Muscle of leg (tissue), 11 donors: ENCODE measurements around the gene NXPH4. TPM values are rescaled to one million over a fixed set of nuclear protein-coding genes. Genes with fewer than 3 reads are reported as not detected.

Source experiments
- DNase-seq: peaks from one replicate; pipeline ENCODE4 v3.0.0; 2013
- H3K27ac ChIP-seq: one replicate; pipeline ENCODE4 v1.5.1; 2013; ENCODE audit warnings: mild to moderate bottlenecking, low read length, control low read depth
- H3K27me3 ChIP-seq: one replicate; pipeline ENCODE4 v1.6.1; 2013; ENCODE audit warnings: low read length; ENCODE audit not compliant: control insufficient read depth, insufficient read depth
- H3K36me3 ChIP-seq: one replicate; pipeline ENCODE4 v1.6.1; 2013; ENCODE audit warnings: low read length; ENCODE audit not compliant: control insufficient read depth, insufficient read depth
- H3K4me1 ChIP-seq: one replicate; pipeline ENCODE4 v1.6.1; 2013; ENCODE audit warnings: low read length; ENCODE audit not compliant: control insufficient read depth, insufficient read depth
- H3K4me3 ChIP-seq: one replicate; pipeline ENCODE4 v1.5.1; 2013; ENCODE audit warnings: low read length, control low read depth
- H3K9me3 ChIP-seq: replicated peaks from 2 replicates; pipeline ENCODE4 v1.6.1; 2013; ENCODE audit warnings: low read depth, low read length; ENCODE audit not compliant: control insufficient read depth
- WGBS: methylation state at CpG from one replicate; pipeline ENCODE4 v1.1.5; 2013; ENCODE audit warnings: missing lambda C conversion rate; ENCODE audit not compliant: insufficient coverage; 5-methylcytosine and 5-hydroxymethylcytosine counted together
- polyA plus RNA-seq, 8 donors: library from polyadenylated mRNA; unstranded; fragments of 120-200 nt; gene quantifications; one replicate each; pipeline versions ENCODE4 v1.2.1 to v1.2.3, GENCODE V29; 2013; ENCODE audit warnings: inconsistent platforms in 1 of 8, low replicate concordance in 1 of 8; ENCODE audit not compliant: insufficient read length in 8 of 8, insufficient read depth in 1 of 8
- total RNA-seq: library from RNA; stranded (reverse); fragments of 120-200 nt; gene quantifications from one replicate; pipeline ENCODE4 v1.2.4, GENCODE V29; 2013

Gene NXPH4
- total and polyA plus RNA-seq, 9 donors, result 1.2 to 5.6 (median 3.9) TPM

- peaks cover 19% of the 10 kb centered on the region for H3K4me1 ChIP-seq
- WGBS, result 80% methylated on average over 10 of the region's 14 CpGs
- no peak overlapping the region for H3K4me3 ChIP-seq
- H3K36me3 ChIP-seq, result peaks cover 86% of the 10 kb centered on the region
- H3K27ac ChIP-seq, result no peak overlapping the region
- no peak for DNase-seq
- H3K27me3 ChIP-seq, result no peaks in the 10 kb centered on the region
- no peaks in the 10 kb centered on the region for H3K9me3 ChIP-seq
These were observed 42.9 kb upstream of the NXPH4 start for GRCh38 chr12:57173683-57174082.

DNA sequence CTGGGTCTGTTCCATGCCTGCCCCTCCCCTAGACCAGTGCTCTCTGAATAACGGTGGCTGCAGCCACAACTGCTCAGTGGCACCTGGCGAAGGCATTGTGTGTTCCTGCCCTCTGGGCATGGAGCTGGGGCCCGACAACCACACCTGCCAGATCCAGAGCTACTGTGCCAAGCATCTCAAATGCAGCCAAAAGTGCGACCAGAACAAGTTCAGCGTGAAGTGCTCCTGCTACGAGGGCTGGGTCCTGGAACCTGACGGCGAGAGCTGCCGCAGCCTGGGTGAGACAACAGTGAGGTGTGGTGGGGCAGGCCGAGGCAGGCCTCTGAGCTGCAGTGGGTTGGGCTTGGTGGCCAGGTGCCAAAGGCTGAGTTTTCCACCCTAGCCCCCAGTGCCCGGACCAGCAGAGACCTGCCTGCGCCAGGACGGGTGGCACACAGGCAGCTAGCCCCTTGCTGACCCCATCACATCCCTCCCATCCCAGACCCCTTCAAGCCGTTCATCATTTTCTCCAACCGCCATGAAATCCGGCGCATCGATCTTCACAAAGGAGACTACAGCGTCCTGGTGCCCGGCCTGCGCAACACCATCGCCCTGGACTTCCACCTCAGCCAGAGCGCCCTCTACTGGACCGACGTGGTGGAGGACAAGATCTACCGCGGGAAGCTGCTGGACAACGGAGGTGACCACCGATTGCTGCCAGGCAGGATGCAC is 41.0 kb upstream of the NXPH4 start:
- DNase-seq, result peak; percentile 79
- Histone ChIP-seq H3K36me3 (peaks cover 87% of the 10 kb centered on the region), H3K4me3 (no peak overlapping the region), H3K9me3 (no peaks in the 10 kb centered on the region), H3K4me1 (peaks cover 18% of the 10 kb centered on the region), H3K27me3 (no peaks in the 10 kb centered on the region), H3K27ac (no peak overlapping the region)
- 45% methylated on average over 26 of the region's 29 CpGs for WGBS

DNA sequence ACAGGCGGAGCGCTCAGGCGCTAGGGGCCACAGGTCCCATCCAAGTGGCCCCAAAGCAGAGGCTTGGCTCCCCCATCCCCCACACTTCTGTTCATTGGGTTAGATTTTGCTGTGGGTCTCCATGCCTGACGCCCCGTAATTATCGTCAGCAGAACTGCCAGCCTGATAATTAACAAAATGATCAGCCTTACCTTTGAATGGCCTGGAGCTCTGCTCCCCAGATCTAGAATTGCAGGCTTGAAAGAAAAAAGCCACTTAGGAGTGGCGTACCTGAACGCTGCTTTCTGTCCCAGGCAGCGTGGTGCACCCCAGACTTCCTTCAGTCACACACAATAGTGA is 40.5 kb upstream of the NXPH4 start:
- WGBS, result 83% methylated on average over 6 of the region's 9 CpGs
- peaks cover 87% of the 10 kb centered on the region for H3K36me3 ChIP-seq
- peaks cover 12% of the 10 kb centered on the region for H3K4me1 ChIP-seq

GRCh38 chr12:57176846-57177245 is 39.7 kb upstream of the NXPH4 start:
- H3K36me3 ChIP-seq, result peaks cover 87% of the 10 kb centered on the region
- H3K4me1 ChIP-seq, result peaks cover 5% of the 10 kb centered on the region
- no peak overlapping the region for H3K4me3 ChIP-seq
- WGBS, result 90% methylated on average over 7 of the region's 9 CpGs
- DNase-seq, result no peak
- H3K27ac ChIP-seq, result no peak overlapping the region
- H3K27me3 ChIP-seq, result no peaks in the 10 kb centered on the region
- H3K9me3 ChIP-seq, result no peaks in the 10 kb centered on the region

More for the DNA sequence above, 40.5 kb upstream of the NXPH4 start:
- Histone ChIP-seq H3K27ac (no peak overlapping the region), H3K4me3 (no peak overlapping the region), H3K27me3 (no peaks in the 10 kb centered on the region), H3K9me3 (no peaks in the 10 kb centered on the region)
- no peak for DNase-seq

DNA sequence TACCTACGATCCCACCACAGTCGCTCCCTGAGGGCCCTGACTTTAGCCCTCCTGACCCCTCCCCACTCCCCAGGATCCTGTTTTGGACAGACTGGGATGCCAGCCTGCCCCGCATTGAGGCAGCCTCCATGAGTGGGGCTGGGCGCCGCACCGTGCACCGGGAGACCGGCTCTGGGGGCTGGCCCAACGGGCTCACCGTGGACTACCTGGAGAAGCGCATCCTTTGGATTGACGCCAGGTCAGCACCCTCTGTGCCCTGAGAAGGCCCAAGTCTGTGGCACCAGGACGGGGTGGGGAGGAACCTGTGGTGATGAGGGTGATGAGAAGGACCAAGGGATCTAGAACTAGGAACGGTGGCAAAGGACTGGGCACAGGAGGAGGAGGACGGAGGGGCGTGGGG is 39.2 kb upstream of the NXPH4 start:
- H3K36me3 ChIP-seq, result peaks cover 90% of the 10 kb centered on the region
- H3K9me3 ChIP-seq, result no peaks in the 10 kb centered on the region
- 89% methylated on average over 14 of the region's 16 CpGs for WGBS
- DNase-seq, result no peak
- peaks cover 5% of the 10 kb centered on the region for H3K4me1 ChIP-seq
- H3K27ac ChIP-seq, result no peak overlapping the region
- no peaks in the 10 kb centered on the region for H3K27me3 ChIP-seq
- no peak overlapping the region for H3K4me3 ChIP-seq

GRCh38 chr12:57178213-57178612 is 38.4 kb upstream of the NXPH4 start:
- Histone ChIP-seq H3K27me3 (no peaks in the 10 kb centered on the region), H3K4me1 (peaks cover 5% of the 10 kb centered on the region), H3K36me3 (peaks cover 86% of the 10 kb centered on the region), H3K9me3 (no peaks in the 10 kb centered on the region), H3K4me3 (no peak overlapping the region), H3K27ac (no peak overlapping the region)
- WGBS, result 79% methylated on average over 14 of the region's 14 CpGs
- DNase-seq, result no peak

DNA sequence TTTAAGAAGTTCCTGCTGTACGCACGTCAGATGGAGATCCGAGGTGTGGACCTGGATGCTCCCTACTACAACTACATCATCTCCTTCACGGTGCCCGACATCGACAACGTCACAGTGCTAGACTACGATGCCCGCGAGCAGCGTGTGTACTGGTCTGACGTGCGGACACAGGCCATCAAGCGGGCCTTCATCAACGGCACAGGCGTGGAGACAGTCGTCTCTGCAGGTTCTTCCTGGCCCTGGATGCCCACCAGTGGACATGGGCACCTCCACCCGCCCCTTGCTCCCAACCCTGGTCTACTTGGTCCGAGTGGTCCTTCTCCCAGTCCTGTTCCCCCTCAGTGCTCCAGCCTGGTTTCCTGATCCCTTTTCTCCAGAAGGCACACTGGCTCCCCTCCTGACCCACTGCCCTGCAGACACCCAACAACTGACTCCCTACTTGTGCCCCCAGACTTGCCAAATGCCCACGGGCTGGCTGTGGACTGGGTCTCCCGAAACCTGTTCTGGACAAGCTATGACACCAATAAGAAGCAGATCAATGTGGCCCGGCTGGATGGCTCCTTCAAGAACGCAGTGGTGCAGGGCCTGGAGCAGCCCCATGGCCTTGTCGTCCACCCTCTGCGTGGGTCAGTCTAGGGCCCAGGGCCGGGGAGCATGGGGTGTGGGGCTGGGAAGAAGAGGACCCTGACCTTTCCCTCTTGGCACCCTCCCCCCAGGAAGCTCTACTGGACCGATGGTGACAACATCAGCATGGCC is 37.1 kb upstream of the NXPH4 start:
- 89% methylated on average over 24 of the region's 27 CpGs for WGBS
- Histone ChIP-seq H3K27me3 (no peaks in the 10 kb centered on the region), H3K4me1 (peaks cover 5% of the 10 kb centered on the region), H3K36me3 (peaks cover 88% of the 10 kb centered on the region), H3K9me3 (no peaks in the 10 kb centered on the region), H3K27ac (no peak overlapping the region), H3K4me3 (no peak overlapping the region)
- no peak for DNase-seq

- Histone ChIP-seq H3K4me3 (no peak overlapping the region), H3K27me3 (no peaks in the 10 kb centered on the region), H3K9me3 (no peaks in the 10 kb centered on the region), H3K36me3 (peaks cover 88% of the 10 kb centered on the region), H3K4me1 (peaks cover 3% of the 10 kb centered on the region), H3K27ac (no peak overlapping the region)
- 88% methylated on average over 17 of the region's 20 CpGs for WGBS
- DNase-seq, result no peak
These were observed 36.1 kb upstream of the NXPH4 start for GRCh38 chr12:57180321-57180989.

GRCh38 chr12:57181072-57181471 is 35.5 kb upstream of the NXPH4 start:
- no peaks in the 10 kb centered on the region for H3K4me1 ChIP-seq
- H3K27me3 ChIP-seq, result no peaks in the 10 kb centered on the region
- DNase-seq, result no peak
- H3K4me3 ChIP-seq, result no peak overlapping the region
- WGBS, result 37% methylated on average over 7 of the region's 9 CpGs
- no peaks in the 10 kb centered on the region for H3K9me3 ChIP-seq
- H3K27ac ChIP-seq, result no peak overlapping the region
- H3K36me3 ChIP-seq, result peaks cover 90% of the 10 kb centered on the region

DNA sequence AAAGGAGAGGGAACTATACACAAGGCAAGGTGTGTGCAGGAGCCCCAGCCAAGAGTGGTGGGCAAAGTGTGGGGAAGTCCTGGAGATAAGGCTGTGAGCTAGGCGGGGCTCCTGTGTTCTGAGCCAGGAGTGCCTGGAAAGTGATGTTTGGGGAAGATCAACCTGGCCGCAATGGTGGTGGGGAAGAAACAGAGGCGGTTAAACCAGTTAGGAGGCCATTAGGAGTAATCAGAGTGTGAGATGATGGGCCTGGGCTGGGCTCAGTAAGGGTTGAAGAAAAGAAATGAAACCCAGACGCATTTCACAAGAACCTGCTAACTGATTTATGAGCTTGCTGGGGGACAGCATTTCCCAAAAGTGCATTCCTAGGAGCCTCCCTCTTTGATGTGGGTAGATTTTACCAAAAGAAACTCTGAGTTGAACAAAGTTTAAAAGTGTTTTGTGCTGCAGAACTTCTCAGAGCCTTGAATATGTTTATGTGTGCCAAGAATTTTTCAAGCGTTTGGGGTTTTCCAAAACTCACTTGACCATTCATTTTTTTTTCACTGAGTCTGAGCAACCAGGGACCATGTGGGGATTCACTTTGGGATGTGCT is 34.9 kb upstream of the NXPH4 start:
- H3K4me1 ChIP-seq, result no peaks in the 10 kb centered on the region
- no peak for DNase-seq
- H3K27ac ChIP-seq, result no peak overlapping the region
- no peaks in the 10 kb centered on the region for H3K9me3 ChIP-seq
- WGBS, result 62% methylated on average over 3 of the region's 5 CpGs
- no peaks in the 10 kb centered on the region for H3K27me3 ChIP-seq
- H3K36me3 ChIP-seq, result peaks cover 90% of the 10 kb centered on the region
- no peak overlapping the region for H3K4me3 ChIP-seq
